Lung (tissue), 16 donors: Measurements from ENCODE around the gene OR11A1. TPM values are rescaled to one million over a fixed set of nuclear protein-coding genes. Genes with fewer than 3 reads are reported as not detected.

Experiments used
- ATAC-seq: fragments of 200-7000 bp; cut with Tn5 transposase; one replicate; pipeline ENCODE4 v1.9.1; 2020; ENCODE audit warnings: moderate number of reproducible peaks; ENCODE audit not compliant: insufficient read depth, low FRiP score
- DNase-seq, 3 donors: peaks; one replicate each; pipeline ENCODE4 v3.0.0-alpha.2; 2013 to 2017
- H3K27ac ChIP-seq, 2 donors: one replicate each; pipeline ENCODE4 v1.5.1; 2013; ENCODE audit warnings: mild to moderate bottlenecking in 2 of 2, moderate library complexity in 2 of 2, control low read depth in 1 of 2, inconsistent platforms in 1 of 2, low read depth in 1 of 2, low read length in 1 of 2
- H3K27me3 ChIP-seq, 3 donors: one replicate each; pipeline ENCODE4 v1.5.1; 2013; ENCODE audit warnings: low read length in 2 of 3; ENCODE audit not compliant: control insufficient read depth in 3 of 3, insufficient read depth in 3 of 3
- H3K36me3 ChIP-seq, 4 donors: one replicate each; pipeline ENCODE4 v1.5.1; 2013; ENCODE audit warnings: low read length in 4 of 4, mild to moderate bottlenecking in 1 of 4, moderate library complexity in 1 of 4; ENCODE audit not compliant: control insufficient read depth in 4 of 4, insufficient read depth in 4 of 4
- H3K4me1 ChIP-seq, 5 donors: one replicate each; pipeline ENCODE4 v1.5.1; 2013; ENCODE audit warnings: low read length in 5 of 5, mild to moderate bottlenecking in 2 of 5, moderate library complexity in 1 of 5; ENCODE audit not compliant: control insufficient read depth in 5 of 5, insufficient read depth in 5 of 5
- H3K4me3 ChIP-seq: one replicate; pipeline ENCODE4 v1.5.1; 2013; ENCODE audit warnings: mild to moderate bottlenecking, control low read depth, moderate library complexity
- H3K9ac ChIP-seq, 2 donors: one replicate each; pipeline ENCODE4 v1.5.1; 2013; ENCODE audit warnings: low read length in 2 of 2, control low read depth in 1 of 2; ENCODE audit not compliant: insufficient read depth in 1 of 2
- H3K9me3 ChIP-seq, 4 donors: one replicate each; pipeline ENCODE4 v1.5.1; 2013; ENCODE audit warnings: low read length in 3 of 4, mild to moderate bottlenecking in 1 of 4, moderate library complexity in 1 of 4; ENCODE audit not compliant: control insufficient read depth in 4 of 4, insufficient read depth in 3 of 4
- CTCF ChIP-seq: IDR thresholded peaks from 2 replicates; pipeline ENCODE4 v1.5.1; 2012; ENCODE audit warnings: mild to moderate bottlenecking; ENCODE audit errors: control extremely low read depth, extremely low read depth
- WGBS, 2 donors: extraction: QIAGEN DNeasy Blood & Tissue Kit; methylation state at CpG; one replicate each; pipeline ENCODE4 v1.1.7; 2013; 5-methylcytosine and 5-hydroxymethylcytosine counted together
- long read RNA-seq, 5 donors: transcript quantifications; one replicate each; lab custom pipeline, GENCODE V29; 2026
- polyA plus RNA-seq, 2 donors: library from polyadenylated mRNA; stranded (reverse); fragments of 200-250 nt; gene quantifications; one replicate each; pipeline ENCODE4 v1.2.1, GENCODE V29; 2013
- total RNA-seq, 2 donors: library from RNA; depleted of rRNA in 1 of 2; stranded (reverse); fragments of >200 nt in 1 of 2; gene quantifications; one replicate each; pipeline ENCODE4 v1.2.1, GENCODE V29; 2014 to 2021
- donor health status: control.
- donor health status: control.
- donor health status: Bipolar disorder and iron deficiency.
- donor health status: healthy.
- donor health status: DM: yes; HTN: yes; CAD: no.

OR11A1 gene
- total RNA-seq, result not detected
- polyA plus RNA-seq, result not detected
- long read RNA-seq, donor 1, result 0 reads
- long read RNA-seq, donor 2, result 0 reads
- long read RNA-seq, donor 3, result 0 reads
- long read RNA-seq, donor 4, result 0 reads
- long read RNA-seq, donor 5, result 0 reads

- Histone ChIP-seq H3K36me3 (no peaks in the 10 kb centered on the region), H3K27ac (no peak within 1 kb of the TSS), H3K4me1 (no peaks in the 10 kb centered on the region), H3K9me3 (no peaks in the 10 kb centered on the region), H3K4me3 (no peak within 1 kb of the TSS), H3K27me3 (peaks cover 0 to 3% (median 0%) of the 10 kb centered on the region in 3 donors), H3K9ac (no peak within 1 kb of the TSS)
- DNase-seq (no peak), ATAC-seq (no peak)
- TF ChIP-seq CTCF, result no peak
- 59 to 68% methylated on average over 2 of the region's 2 CpGs for WGBS, 2 donors
Measured at GRCh38 chr6:29456971-29457370, at the start of gene OR11A1, which contains the start of gene OR2H1. TSS of gene OR11A1 (minus strand) at chr6:29457071. CDS start at chr6:29427641, 29,430 bp downstream. TSS of gene OR2H1 (plus strand) at chr6:29457155. CDS start at chr6:29461770, 4,615 bp downstream.

- H3K9me3 ChIP-seq, result peaks cover 0 to 2% (median 0%) of the 10 kb centered on the region in 4 donors
- H3K4me3 ChIP-seq, result no peak overlapping the region
- WGBS, 2 donors, result 80 to 85% methylated on average over 11 of the region's 11 CpGs
- ATAC-seq (no peak), DNase-seq (no peak)
- no peak for TF ChIP-seq CTCF
- no peaks in the 10 kb centered on the region for H3K36me3 ChIP-seq
- no peak overlapping the region for H3K27ac ChIP-seq
- no peak overlapping the region for H3K9ac ChIP-seq
- no peaks in the 10 kb centered on the region for H3K4me1 ChIP-seq
- no peaks in the 10 kb centered on the region for H3K27me3 ChIP-seq
Measured at GRCh38 chr6:29506446-29507067, 49.7 kb upstream of the OR11A1 start.

GRCh38 chr6:29505808-29506207 lies 48.9 kb upstream of the OR11A1 start:
- H3K9ac ChIP-seq, result no peak overlapping the region
- WGBS, 2 donors, result 90 to 94% methylated on average over 3 of the region's 3 CpGs
- DNase-seq (no peak), ATAC-seq (no peak)
- TF ChIP-seq CTCF, result no peak
- no peaks in the 10 kb centered on the region for H3K27me3 ChIP-seq
- H3K4me1 ChIP-seq, result no peaks in the 10 kb centered on the region
- peaks cover 0 to under 1% (median 0%) of the 10 kb centered on the region in 4 donors for H3K9me3 ChIP-seq
- H3K4me3 ChIP-seq, result no peak overlapping the region
- H3K27ac ChIP-seq, result no peak overlapping the region
- H3K36me3 ChIP-seq, result no peaks in the 10 kb centered on the region
